Cardiac ventricle fibroblast (primary cell): Measurements from ENCODE around the gene BRF1. TPM values are rescaled to one million over a fixed set of nuclear protein-coding genes. Genes with fewer than 3 reads are reported as not detected.

Experiments used
- total RNA-seq: library from RNA; depleted of rRNA; stranded (reverse); fragments of >200 nt; gene quantifications from 2 replicates; pipeline ENCODE4 v1.2.3, GENCODE V29; 2015

BRF1 gene, protein sequence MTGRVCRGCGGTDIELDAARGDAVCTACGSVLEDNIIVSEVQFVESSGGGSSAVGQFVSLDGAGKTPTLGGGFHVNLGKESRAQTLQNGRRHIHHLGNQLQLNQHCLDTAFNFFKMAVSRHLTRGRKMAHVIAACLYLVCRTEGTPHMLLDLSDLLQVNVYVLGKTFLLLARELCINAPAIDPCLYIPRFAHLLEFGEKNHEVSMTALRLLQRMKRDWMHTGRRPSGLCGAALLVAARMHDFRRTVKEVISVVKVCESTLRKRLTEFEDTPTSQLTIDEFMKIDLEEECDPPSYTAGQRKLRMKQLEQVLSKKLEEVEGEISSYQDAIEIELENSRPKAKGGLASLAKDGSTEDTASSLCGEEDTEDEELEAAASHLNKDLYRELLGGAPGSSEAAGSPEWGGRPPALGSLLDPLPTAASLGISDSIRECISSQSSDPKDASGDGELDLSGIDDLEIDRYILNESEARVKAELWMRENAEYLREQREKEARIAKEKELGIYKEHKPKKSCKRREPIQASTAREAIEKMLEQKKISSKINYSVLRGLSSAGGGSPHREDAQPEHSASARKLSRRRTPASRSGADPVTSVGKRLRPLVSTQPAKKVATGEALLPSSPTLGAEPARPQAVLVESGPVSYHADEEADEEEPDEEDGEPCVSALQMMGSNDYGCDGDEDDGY
- 24.8 and 28.1 TPM in 2 replicates for total RNA-seq

DNA sequence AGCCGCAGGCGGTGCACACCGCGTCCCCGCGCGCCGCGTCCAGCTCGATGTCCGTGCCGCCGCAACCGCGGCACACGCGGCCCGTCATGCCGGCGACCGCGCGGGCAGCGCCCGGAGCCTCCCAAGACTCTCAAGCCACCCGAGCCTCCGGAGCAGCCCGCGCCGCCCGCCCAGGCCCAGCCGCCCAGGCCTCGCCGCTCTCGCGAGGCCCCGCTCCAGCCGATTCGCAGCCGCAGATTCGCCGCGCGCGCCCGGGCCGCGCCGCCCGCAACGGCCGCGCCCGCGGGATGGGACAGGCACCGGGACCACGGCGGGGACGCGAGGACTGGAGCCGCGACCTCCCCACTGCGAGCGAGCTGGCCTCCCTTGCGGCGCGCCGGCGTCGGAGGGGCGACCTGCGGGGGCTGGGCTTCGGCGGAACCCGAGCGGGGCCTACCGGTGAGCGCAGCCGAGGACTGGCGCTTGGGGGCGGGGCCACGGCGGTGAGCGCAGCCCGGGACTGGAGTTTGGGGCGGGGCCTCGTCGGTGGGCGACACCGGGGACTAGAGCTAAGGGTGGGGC is at the start of gene BRF1:
BRF1 (minus strand) TSS at position 460 of the 561 bp plus-strand sequence; CDS start at position 88, 372 bp downstream.

DNA sequence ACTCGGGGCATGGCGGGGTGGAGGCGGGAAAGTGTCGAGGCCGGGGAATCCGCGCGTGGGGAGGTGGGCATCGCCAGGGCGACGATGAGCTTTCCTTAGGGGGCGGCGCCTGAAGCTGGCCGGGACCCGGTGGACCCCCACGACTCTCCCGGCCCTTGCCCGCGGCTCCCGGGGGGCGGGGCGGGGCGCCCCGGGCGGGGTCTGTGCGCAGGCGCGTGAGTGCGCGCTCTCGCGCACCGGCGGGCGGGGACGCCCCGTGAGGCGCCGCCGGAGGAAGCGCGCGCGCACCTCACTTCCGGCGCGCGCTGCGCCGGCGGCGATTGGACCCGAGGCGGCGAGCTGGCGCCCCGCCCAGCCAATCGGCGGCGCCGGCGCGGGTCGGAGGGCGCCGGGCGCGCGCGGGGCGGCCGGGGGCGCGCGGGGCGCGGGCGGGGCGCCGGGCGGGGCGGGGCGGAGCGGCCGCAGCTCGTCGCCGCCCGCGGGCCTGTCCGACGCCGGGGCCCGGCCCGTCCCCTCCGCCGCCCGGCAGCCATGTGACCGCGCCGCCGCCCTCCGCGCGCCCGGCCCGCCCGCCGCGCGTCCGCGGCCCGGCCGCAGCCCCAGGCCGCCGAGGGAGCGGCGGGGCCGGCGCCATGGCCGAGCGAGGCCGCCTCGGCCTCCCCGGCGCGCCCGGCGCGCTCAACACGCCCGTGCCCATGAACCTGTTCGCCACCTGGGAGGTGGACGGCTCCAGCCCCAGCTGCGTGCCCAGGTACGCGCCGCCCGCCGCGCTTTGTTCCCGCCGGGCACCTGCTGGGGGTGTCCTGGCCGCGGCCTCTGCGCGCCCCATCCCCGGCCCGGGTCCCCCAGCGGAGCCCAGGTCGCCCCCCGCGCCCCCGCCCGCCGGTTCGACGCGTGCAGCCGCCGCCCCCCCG is 13.7 kb upstream of the BRF1 start, which contains the start of gene PACS2:
PACS2 (plus strand) TSS at position 462 of the 914 bp plus-strand sequence; CDS start at position 633, 171 bp downstream.

DNA sequence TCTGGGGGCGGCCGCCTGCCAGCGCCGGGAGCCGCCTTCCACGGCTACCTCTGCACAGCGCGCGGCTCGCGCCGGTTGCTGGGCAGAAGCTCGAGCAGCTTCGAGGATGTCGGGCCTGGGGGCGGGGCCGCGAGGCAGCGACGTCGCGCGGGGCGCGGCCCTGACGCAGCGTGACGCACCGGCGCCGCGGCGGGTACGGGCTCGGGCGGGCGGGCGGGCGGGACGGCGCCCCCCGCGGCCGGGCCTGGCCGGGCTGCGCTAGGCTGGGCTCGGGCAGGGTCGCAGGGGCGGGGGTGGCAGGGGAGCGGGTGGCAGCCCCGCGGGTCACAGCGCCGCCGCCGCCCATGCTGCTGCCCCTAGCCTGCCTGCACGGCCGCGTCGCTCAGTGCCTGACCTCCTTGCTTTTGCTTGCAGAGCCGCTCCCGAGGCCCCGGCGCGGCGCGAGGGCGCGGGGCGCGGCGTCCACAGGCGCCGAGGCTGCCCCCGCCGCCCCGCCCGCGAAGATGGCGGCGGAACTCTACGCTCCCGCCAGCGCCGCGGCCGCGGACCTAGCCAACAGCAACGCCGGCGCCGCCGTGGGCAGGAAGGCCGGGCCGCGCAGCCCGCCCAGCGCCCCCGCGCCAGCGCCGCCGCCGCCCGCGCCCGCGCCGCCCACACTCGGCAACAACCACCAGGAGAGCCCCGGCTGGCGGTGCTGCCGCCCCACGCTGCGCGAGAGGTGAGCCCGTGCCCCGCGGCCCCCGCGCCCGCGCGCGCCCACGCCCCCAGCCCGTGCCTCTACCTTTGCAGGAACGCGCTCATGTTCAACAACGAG is 52.2 kb downstream of the BRF1 start, which contains the start of gene BTBD6:
BTBD6 (plus strand) TSS at position 166 of the 814 bp plus-strand sequence; CDS start at position 345, 179 bp downstream.

DNA sequence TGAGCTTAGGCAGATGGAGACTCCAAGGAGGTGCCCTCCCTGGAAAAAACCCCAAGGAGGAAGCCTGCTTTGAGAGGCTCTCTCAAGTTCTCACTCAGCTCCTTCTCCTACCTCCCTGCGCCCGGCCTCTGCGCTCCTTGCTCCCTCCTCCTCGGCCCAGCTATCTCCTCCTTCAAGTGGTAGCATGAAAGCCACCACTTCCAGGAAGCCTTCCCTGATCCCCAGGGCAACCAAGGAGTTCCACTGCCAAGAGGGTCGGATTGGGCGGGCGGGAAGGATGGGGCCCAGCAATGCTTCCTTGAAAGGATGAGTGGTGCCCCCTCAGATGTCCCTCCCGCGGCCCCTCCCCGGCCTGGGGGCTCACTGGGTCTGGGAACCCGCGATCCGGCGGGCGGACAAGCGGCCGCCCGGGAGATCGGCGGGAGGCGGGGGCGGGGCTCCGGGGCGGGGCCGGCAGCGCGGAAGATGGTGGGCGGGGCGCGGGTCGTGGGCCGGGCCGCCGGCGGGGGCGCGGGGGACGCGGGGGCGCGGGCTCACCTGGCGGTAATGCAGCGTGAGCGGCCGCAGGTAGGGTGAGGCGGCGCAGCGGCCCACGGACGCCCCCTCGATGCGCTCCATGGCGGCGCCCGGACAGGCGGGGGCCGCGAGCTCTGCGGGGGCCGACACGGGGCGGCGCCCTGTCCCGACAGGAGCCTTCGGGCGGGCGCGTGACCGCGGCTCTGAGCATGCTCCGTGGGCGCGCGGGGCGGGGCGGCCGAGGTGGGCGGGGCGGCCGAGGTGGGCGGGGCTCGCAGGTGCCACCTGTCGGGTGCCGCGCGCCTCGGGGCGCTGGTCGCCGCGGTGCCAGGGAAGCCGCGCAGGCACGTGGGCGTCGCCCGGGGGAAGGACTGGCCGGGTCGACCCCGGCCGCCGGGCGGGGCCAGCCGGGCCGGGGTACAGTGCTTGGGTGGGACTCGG is 119.9 kb downstream of the BRF1 start, which contains the start of gene NUDT14:
NUDT14 (minus strand) TSS at position 721 of the 957 bp plus-strand sequence; CDS start at position 618, 103 bp downstream.

DNA sequence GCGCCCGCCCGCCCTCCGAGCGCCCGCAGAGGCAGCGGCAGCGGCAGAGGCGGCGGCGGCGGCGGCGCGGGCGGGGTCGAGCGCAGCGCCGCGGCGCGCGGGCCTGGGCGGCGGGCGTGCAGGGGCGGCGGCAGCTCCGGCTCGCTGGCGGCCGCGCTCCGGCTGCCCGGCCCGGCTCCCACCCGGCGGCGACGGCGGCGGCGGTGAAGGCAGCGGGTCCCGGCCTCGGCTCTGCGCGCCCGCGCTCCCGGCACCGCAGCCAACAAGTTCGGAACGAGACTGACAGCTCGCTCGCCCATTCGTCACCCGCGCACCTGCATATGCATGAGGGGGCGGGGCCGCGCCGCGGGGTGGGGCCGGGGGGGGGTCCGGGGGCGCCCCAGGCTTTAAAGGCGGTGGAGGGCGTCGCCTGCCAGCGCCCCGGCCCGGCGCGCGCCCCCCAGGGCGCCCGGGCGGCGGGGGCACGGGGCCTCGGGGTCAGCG is 132.3 kb downstream of the BRF1 start, which contains the start of gene JAG2:
JAG2 (minus strand) TSS at position 281 of the 483 bp plus-strand sequence. CDS start 356 bp downstream, outside the sequence.

Other genes starting within 250 kb of the BRF1 start
- gene GPR132, start 235.6 kb downstream of the BRF1 start, total RNA-seq = not detected in 2 replicates
- gene JAG2, start 132.2 kb downstream of the BRF1 start, total RNA-seq = 0.81 and 1.9 TPM in 2 replicates
- 9.5 and 9.9 TPM in 2 replicates for gene NUDT14, start 119.7 kb downstream of the BRF1 start, total RNA-seq
- gene BTBD6, start 52.5 kb downstream of the BRF1 start, total RNA-seq = 32.1 and 34.8 TPM in 2 replicates
- 35.2 and 38.4 TPM in 2 replicates for gene PACS2, start 13.7 kb upstream of the BRF1 start, total RNA-seq
- 0.06 and 0.44 TPM in 2 replicates for gene TEX22, start 97.5 kb upstream of the BRF1 start, total RNA-seq
- 66.3 and 70.3 TPM in 2 replicates for gene MTA1, start 118.8 kb upstream of the BRF1 start, total RNA-seq
- gene CRIP2, start 173.8 kb upstream of the BRF1 start, total RNA-seq = 57.6 and 71.1 TPM in 2 replicates
- 0.64 and 10.0 TPM in 2 replicates for gene CRIP1, start 185.9 kb upstream of the BRF1 start, total RNA-seq
- 1.7 and 2.0 TPM in 2 replicates for gene TEDC1, start 190.2 kb upstream of the BRF1 start, total RNA-seq
- 9.3 and 9.9 TPM in 2 replicates for gene TMEM121, start 225.6 kb upstream of the BRF1 start, total RNA-seq